Motor neuron (in vitro differentiated cells): ENCODE measurements around the gene NDE1. TPM values are rescaled to one million over a fixed set of nuclear protein-coding genes. Genes with fewer than 3 reads are reported as not detected.
A peak's percentile ranks its signal among the peaks of the same experiment; 100 is the strongest.
"Not testable (repeated sequence)": the region's sequence is repeated elsewhere in the genome, so short reads cannot be mapped to it uniquely, and the experiment has no call there.

Source experiments
- ATAC-seq, 8 experiments: fragments of 200-7000 bp; cut with Tn5 transposase; replicated peaks in 6 of 8; 2 replicates each; pipeline ENCODE4 v1.8.0; 2021; ENCODE audit warnings: mild to moderate bottlenecking in 8 of 8, moderate library complexity in 8 of 8
- H3K27ac ChIP-seq, 2 donors: fragments of 250-450 bp; sonication (Bioruptor Pico); 2 replicates each; pipeline ENCODE4 v1.9.0; 2021; ENCODE audit warnings: antibody characterized with exemption in 2 of 2, mild to moderate bottlenecking in 2 of 2, moderate library complexity in 1 of 2
- H3K4me1 ChIP-seq, 2 donors: fragments of 250-450 bp; sonication (Bioruptor Pico); replicated peaks in 1 of 2; 2 replicates each; pipeline ENCODE4 v1.6.1; 2021; ENCODE audit warnings: antibody characterized with exemption in 2 of 2, mild to moderate bottlenecking in 2 of 2, moderate library complexity in 1 of 2
- H3K4me3 ChIP-seq, 5 donors: fragments of 250-450 bp; sonication (Bioruptor Pico); 2 replicates each; pipeline ENCODE4 v1.9.0; 2021; ENCODE audit warnings: antibody characterized with exemption in 5 of 5, mild to moderate bottlenecking in 5 of 5, moderate library complexity in 4 of 5
- WGBS, 10 experiments: fragments of 450-650 bp; shearing (Covaris generic); methylation state at CpG; one replicate each; pipeline ENCODE4 v1.0.0; 2022; 5-methylcytosine and 5-hydroxymethylcytosine counted together
- in situ Hi-C, 9 experiments: fragments of 400-800 bp; cut with MboI; loops; one replicate each; pipeline ENCODE4 v1.15.0; 2021; ENCODE audit warnings: low sequenced_read_pairs in 9 of 9, low pct_unique_long_range_greater_than_20kb in 2 of 9; ENCODE audit not compliant: unreplicated experiment in 9 of 9
- total RNA-seq, 8 experiments: library from RNA; unstranded; fragments of 300-600 nt; gene quantifications; 2 replicates each; pipeline versions ENCODE4 v1.2.3 to v1.2.4, GENCODE V29; 2022

Gene NDE1
- total RNA-seq, 8 experiments from 2014 or later, result 7.5 to 36.3 (median 14.4) TPM

DNA sequence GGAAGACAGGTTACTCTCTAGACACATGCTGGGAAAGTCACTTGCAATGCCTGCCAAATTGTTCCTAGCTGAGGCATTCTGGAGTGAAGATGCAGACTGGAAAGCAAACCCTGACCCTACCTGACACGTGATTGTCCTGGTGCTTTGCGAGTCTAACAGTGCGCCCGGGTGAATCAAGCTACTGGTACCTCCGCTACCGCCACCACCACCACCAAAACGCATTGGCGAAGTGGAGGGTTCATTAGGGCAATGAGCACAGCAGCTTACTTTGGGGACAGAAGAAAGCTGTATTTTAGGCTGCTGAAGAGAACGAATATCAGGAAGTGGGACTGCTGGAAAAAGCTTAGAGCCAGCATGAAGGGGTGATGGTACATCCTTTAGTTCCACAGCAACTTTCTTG is 14.1 kb upstream of the NDE1 start:
- 57 to 100% (median 91%) methylated on average over 1 to 8 of the region's 9 CpGs; no CpG with 5 or more reads in 2 of the 10 experiments for WGBS, 10 experiments
- ATAC-seq, result no peak
- in situ Hi-C loops, result no loop called here
- H3K27ac ChIP-seq, result no peak overlapping the region
- H3K4me3 ChIP-seq, result no peak overlapping the region
- H3K4me1 ChIP-seq, result no peaks in the 10 kb centered on the region

DNA sequence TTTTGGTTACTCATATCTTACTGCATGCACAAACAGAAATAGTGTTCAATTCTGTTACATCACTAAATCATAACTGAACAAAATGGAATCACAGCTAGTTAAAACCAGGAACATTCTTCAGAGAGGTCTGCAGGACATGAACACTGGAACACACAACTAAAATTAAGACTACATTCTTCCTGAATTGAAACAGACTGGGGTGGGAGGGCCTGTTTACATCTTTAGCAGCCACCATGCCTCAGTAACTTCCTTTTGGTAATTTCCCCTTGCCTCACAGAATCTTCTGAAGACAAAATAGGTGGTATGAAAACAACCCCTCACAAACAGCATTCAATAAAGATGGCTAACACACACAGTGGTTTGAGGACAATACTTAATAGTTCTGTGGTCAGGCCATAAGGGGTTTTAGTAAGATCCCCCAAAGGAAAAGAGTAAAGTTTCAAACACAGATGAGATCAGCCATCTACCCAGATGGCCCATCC is 13.6 kb upstream of the NDE1 start:
- peaks cover 0 to 1% of the 10 kb centered on the region in 2 donors for H3K4me1 ChIP-seq
- in situ Hi-C loops, result no loop called here
- no peak for ATAC-seq
- no peak overlapping the region for H3K27ac ChIP-seq
- H3K4me3 ChIP-seq, result no peak overlapping the region

DNA sequence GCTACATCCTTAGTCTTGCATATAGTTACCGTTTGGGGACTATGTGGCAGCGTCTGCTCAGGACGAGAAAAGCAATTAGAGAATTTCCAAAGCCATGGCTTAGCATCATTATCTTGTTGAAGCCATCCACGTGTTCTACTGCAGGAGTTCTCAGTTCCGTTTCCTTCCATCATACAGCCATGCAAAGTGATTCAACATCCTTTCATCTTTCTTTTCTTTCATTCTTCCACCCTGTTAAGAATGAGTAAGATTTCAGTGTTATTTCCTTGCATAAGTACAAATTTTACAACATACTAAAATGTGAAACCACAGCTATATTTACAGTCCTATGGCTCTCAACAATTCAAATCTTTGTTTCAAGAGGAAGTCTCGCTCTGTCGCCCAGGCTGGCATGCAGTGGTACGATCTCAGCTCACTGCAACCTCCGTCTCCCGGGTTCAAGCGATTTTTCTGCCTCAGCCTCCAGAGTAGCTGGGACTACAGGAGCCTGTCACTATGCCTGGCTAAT is 10.9 kb upstream of the NDE1 start:
- WGBS, 10 experiments, result 80 to 100% (median 93%) methylated on average over 1 to 11 of the region's 11 CpGs; no CpG with 5 or more reads in 2 of the 10 experiments
- H3K27ac ChIP-seq, result no peak overlapping the region
- ATAC-seq, result no peak
- no peak overlapping the region for H3K4me3 ChIP-seq
- H3K4me1 ChIP-seq, result peaks cover 3 to 12% of the 10 kb centered on the region in 2 donors
- in situ Hi-C loops, result no loop called here

DNA sequence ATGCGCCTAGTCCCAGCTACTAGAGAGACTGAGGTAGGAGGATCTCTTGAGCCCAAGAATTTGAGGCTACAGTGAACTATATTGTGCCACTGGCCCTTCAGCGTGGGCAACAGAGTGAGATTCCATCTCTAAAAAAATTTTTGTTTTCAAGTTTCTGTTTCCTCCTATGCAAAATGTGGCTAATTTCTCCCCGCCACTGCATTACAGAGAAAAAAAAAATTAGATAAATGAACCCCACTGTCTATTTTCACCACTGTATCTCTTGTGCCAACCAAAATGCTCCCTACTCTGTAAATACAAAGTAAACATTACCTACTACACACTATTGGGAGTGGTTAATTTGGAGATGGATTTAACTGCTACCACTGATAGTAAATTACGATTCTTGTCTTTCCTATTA is 9.1 kb upstream of the NDE1 start:
- no peak overlapping the region for H3K4me3 ChIP-seq

DNA sequence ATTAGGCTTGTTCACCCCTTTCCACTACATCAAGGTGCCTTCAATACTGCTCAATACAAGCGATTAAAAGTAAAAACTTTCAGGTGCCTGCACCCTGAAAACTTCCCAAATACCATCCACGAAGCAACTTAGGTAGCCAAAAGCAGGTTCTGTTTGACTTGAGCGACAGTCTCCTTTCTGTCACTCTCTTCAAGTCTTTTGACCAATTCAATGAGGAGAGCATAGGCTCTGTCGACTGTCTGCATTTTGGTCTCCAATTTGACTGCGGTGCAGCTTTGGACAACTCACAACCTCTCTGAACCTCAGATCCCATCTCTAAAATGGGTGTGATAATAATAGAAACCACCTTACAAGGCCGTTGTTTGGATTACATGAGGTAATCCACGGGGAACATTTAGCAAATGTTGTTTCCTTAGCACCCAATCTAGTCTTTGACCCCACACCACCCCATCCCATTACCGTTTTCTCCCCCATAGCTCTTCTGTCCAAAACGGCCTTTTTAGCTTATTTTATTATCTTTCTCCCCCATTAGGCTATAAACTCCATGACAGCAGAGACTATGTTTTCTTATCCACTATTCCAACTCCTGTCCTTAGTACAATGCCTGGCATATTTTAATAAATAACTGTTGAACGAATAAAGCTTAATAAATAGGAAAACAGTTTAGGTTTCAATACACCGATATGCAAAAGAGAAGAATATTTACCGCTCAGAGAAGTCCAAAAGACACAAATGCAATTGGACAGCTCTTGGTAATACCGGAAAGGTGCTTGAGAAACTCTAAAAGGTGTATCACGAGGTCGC is 8.1 kb upstream of the NDE1 start:
- WGBS, 10 experiments, result 10 to 44% (median 28%) methylated on average over 4 to 11 of the region's 15 CpGs
- H3K27ac ChIP-seq, result peak overlapping the region; percentile 97 to 99
- H3K4me3 ChIP-seq, result peak overlapping the region; percentile 67 to 99 (median 95)
- peaks cover 3 to 13% of the 10 kb centered on the region in 2 donors for H3K4me1 ChIP-seq
- in situ Hi-C loops, result no loop called here
- ATAC-seq, result no peak

More for the DNA sequence above, 9.1 kb upstream of the NDE1 start:
- H3K27ac ChIP-seq, result no peak overlapping the region
- 62 to 97% (median 86%) methylated on average over 2 to 4 of the region's 4 CpGs; no CpG with 5 or more reads in 2 of the 10 experiments for WGBS, 10 experiments
- H3K4me1 ChIP-seq, result peaks cover 3 to 13% of the 10 kb centered on the region in 2 donors
- in situ Hi-C loops, result no loop called here
- ATAC-seq, result no peak

DNA sequence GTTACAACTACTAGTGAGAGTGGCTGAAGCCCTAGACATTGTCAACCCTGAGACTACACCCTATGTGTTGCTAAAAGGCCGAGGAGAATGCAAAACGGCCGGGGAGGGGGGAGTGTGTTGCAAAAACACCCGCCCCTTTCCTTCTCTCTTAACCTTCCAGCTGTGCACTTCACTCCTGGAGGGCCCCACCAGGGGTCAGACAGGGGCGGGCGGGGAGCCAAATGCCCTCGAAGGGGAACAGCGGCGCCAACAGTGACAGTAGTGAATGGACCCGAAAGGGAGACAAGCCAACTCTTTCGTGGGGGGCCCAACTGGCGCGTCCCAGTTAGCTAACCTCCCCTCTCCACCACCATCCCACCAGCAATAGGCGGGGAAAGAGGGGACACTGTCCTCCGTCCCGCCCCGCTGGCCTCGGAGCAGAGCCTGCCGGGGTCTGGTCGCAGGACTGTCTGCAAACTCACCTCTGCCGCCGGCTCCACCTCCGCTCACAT is 7.4 kb upstream of the NDE1 start:
- 0 to 20% (median 0%) methylated on average over 1 to 4 of the region's 23 CpGs; no CpG with 5 or more reads in 5 of the 10 experiments for WGBS, 10 experiments
- H3K4me3 ChIP-seq, result peak overlapping the region; percentile 67 to 99 (median 95)
- peak overlapping the region; percentile 97 to 99 for H3K27ac ChIP-seq
- peak; percentile 72 to 87 (median 80) for ATAC-seq
- H3K4me1 ChIP-seq, result peaks cover 3 to 13% of the 10 kb centered on the region in 2 donors
- in situ Hi-C loops, result no loop called here

DNA sequence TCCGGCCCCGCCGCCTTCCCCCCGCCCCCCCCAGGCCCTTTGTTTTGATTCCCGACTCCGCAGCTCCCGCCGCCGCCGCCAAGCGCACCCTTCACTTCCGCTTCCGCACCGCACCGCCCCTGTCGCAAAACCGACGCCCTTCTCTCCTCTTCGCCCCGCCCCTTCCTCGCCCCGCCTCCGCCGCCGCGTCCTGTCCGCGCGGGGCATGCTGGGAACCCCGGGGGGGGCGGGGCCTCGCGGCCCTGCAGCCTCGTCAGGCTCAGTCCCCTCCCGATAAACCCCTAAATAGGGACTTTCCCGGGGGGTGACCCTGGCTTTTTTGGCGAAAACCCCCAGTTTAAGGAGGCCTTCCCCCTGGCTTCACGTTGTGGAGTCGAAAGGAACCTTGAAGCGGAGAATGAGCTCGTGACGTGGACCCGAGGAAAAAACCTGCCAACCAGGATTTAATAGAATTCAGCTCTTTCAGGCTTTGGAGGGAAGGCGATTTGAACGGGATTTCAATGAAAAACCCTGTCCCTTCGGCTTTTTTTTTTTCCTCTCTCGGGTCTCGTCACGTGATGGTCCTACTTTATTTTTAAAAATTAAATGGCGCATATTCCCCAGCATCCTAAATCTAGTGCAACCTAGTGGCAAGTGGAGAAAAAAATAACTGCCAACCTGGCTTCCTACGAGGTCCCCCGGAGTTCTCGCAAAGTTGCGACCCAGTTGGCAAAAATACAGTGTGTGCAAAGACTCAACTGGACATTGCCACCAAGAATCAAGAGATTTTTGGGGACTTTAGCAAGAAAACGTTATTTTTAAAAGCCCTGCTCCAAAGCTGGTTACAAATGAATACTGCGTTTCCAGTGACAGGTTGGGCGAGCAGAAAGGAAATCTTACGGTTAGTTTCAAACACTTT is 6.7 kb upstream of the NDE1 start, which contains the start of gene MARF1:
Gene MARF1, minus strand, starts transcription at position 107 of the 898 bp plus-strand sequence. CDS start 3,921 bp downstream, outside the sequence.
- Histone ChIP-seq H3K4me1 (peaks cover 3 to 13% of the 10 kb centered on the region in 2 donors), H3K27ac (peak within 1 kb of the TSS; percentile 97 to 99), H3K4me3 (peak within 1 kb of the TSS; percentile 67 to 99 (median 95))
- 0 to 13% (median 4%) methylated on average over 2 to 17 of the region's 58 CpGs; no CpG with 5 or more reads in 1 of the 10 experiments for WGBS, 10 experiments
- ATAC-seq, result peak; percentile 71 to 87 (median 82)
- in situ Hi-C loops, result no loop called here

DNA sequence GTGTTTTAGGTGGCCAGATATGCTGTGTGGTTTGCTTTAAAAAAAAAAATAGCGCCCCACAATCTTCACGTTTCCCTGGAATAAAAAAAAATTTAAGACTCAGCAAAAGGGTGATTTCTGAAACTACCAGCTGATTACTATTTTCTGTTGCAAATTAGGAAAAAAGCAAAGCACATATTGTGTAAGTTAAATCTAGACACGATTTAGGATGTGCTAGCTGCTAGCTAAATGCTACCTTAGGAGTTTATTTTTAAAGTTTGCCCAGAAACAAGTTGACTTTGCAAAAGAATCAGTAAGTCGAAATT is 6.1 kb upstream of the NDE1 start:
- peak overlapping the region; percentile 67 to 99 (median 95) for H3K4me3 ChIP-seq
- H3K4me1 ChIP-seq, result peaks cover 3 to 13% of the 10 kb centered on the region in 2 donors
- in situ Hi-C loops, result no loop called here
- whole genome bisulfite sequencing, 10 experiments, result 0 to 39% (median 27%) methylated on average over 1 to 4 of the region's 4 CpGs
- peak overlapping the region; percentile 97 to 99 for H3K27ac ChIP-seq
- ATAC-seq, result no peak

DNA sequence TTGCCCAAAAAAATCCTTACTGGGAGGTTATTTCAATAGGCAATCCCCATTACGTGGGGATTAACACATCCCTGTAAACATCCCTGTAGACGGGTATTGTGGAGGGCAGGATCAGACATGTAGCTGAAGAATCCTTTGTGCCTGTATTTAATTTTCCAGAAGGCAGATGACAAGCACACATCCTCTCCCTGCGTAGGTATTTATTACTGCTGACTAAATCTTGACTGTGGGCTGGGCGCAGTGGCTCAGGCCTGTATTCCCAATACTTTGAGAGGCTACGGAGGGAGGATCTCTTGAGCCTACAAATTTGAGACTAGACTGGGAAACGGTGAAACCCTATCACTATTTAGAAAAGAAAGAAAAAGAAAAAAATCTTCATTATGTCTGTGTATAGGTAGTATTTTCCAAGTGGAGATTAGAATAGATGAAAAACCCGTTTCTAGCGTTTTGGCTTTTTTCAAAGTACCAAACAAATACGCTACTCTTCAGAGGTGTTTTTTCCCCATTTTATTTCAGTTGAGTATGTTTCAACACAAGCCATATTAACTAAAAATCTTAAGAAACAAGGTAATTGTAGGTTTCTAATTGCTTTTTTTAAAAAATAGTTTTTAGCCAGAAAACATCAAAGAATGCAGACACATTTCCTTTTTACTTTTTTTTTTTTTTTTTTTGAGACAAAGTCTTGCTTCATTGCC is 5.6 kb upstream of the NDE1 start:
- Histone ChIP-seq H3K4me1 (peaks cover 3 to 13% of the 10 kb centered on the region in 2 donors), H3K4me3 (peak overlapping the region in 1 of 5 donors; percentile 96), H3K27ac (peak overlapping the region; percentile 97 to 99)
- WGBS, 10 experiments, result 30 to 92% (median 73%) methylated on average over 3 to 8 of the region's 9 CpGs
- in situ Hi-C loops, result no loop called here
- ATAC-seq, result peak in 3 of 8 experiments; percentile 24 to 42 (median 41)

DNA sequence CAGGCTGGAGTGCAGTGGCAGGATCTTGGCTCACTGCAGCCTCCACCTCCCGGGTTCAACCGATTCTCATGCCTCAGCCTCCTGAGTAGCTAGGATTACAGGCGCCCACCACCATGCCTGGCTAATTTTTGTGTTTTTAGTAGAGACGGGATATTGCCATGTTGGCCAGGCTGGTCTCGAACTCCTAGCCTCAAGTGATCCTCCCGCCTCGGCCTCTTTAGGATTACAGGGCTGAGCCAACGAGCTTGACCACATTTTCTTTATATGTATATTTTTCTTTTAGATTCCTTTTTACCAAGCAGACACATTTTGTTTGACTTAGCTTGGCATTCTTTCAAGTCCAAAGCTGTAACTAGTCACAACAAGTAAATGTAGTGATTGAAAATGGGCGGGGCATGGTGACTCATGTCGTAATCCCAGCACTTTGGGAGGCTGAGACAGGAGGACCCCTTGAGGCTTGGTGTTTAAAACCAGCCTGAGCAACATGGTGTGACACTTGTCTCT is 5.0 kb upstream of the NDE1 start:
- in situ Hi-C loops, H3K4me3 ChIP-seq, H3K27ac ChIP-seq, ATAC-seq: not testable (repeated sequence)
- 58 to 97% (median 87%) methylated on average over 1 to 10 of the region's 10 CpGs for WGBS, 10 experiments
- H3K4me1 ChIP-seq, result peaks cover 5 to 13% of the 10 kb centered on the region in 2 donors

DNA sequence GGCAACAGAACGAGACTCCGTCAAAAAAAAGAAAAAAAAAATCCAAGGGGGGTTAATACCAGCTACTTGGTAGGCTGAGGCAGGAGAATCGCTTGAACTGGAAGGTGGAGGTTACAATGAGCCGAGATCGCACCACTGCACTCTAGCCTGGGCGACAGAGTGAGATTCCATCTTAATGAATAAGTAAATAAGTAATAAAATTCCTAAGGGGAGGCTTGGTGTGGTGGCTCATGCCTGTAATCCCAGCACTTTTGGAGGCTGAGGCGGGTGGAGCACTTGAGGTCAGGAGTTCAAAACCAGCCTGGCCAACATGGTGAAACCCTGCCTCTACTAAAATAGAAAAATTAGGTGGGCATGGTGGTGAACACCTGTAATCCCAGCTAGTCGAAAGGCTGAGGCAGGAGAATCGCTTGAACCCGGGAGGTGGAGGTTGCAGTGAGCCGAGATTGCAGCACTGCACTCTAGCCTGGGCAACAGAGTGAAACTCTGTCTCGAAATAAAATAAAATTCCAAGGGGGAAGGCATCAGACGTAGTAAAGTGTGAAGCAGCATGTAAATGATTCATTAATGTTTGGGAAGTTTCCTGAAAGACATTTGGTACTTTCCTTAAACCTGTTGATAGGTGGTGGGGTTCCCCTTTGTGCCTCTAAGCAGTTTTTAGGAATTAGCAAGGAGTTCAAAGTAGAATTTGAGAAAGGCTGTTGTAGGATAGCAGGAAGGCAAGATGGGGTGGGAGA is 3.3 kb upstream of the NDE1 start:
- H3K4me1 ChIP-seq, H3K27ac ChIP-seq, ATAC-seq, in situ Hi-C loops, H3K4me3 ChIP-seq: not testable (repeated sequence)
- WGBS, 10 experiments, result 57 to 100% (median 85%) methylated on average over 1 to 11 of the region's 13 CpGs
